H1 (cell line): ENCODE data around the gene RALGAPA1. TPM values are rescaled to one million over a fixed set of nuclear protein-coding genes. Genes with fewer than 3 reads are reported as not detected.

Experiments
- ATF2 ChIP-seq: IDR thresholded peaks from 2 replicates; pipeline ENCODE4 v1.6.1; 2012; ENCODE audit warnings: low read length, inconsistent platforms
- CBX5 ChIP-seq: fragments of 300-800, 300-1000 bp; sonication (generic); IDR thresholded peaks from 2 replicates; pipeline ENCODE4 v1.7.1; 2016; ENCODE audit warnings: antibody characterized with exemption, low read length, low read depth
- CHD7 ChIP-seq: fragments of 300-600 bp; sonication (generic); IDR thresholded peaks from 2 replicates; pipeline ENCODE4 v1.7.1; 2012; ENCODE audit warnings: low read length, moderate library complexity, mild to moderate bottlenecking, inconsistent platforms; ENCODE audit not compliant: insufficient replicate concordance
- EZH2 ChIP-seq: fragments of 200-600 bp; sonication (generic); IDR thresholded peaks from 2 replicates; pipeline ENCODE4 v1.7.1; 2012; ENCODE audit warnings: low read depth, mild to moderate bottlenecking, moderate library complexity, low read length, inconsistent platforms; ENCODE audit not compliant: severe bottlenecking
- HDAC2 ChIP-seq, 2 experiments: fragments of 300-600 bp in 1 of 2; sonication (generic) in 1 of 2; IDR thresholded peaks; 2 replicates each; pipeline ENCODE4 v1.6.1; 2011 to 2012; ENCODE audit warnings: low read depth in 2 of 2, low read length in 2 of 2, mild to moderate bottlenecking in 2 of 2, moderate library complexity in 2 of 2, borderline replicate concordance in 1 of 2, inconsistent platforms in 1 of 2
- KDM1A ChIP-seq: fragments of 200-600, 300-600 bp; sonication (generic); IDR thresholded peaks from 2 replicates; pipeline ENCODE4 v1.7.1; 2016; ENCODE audit warnings: mild to moderate bottlenecking, low read length, borderline replicate concordance
- NRF1 ChIP-seq: IDR thresholded peaks from 2 replicates; pipeline ENCODE4 v1.6.1; 2011; ENCODE audit warnings: mild to moderate bottlenecking, low read depth, low read length, improper control_type of control experiment
- POLR2A ChIP-seq, 2 experiments: IDR thresholded peaks; 1 replicate in 1 of 2; 2 replicates in 1 of 2; pipeline ENCODE4 v1.6.1; 2011; ENCODE audit warnings: low read depth in 2 of 2, low read length in 2 of 2, mild to moderate bottlenecking in 2 of 2; ENCODE audit errors: control extremely low read depth in 1 of 2
- TEAD4 ChIP-seq: IDR thresholded peaks from 2 replicates; pipeline ENCODE4 v1.6.1; 2012; ENCODE audit warnings: low read depth, low read length, inconsistent platforms, mixed read lengths
- YY1 ChIP-seq: IDR thresholded peaks from 2 replicates; pipeline ENCODE4 v1.6.1; 2011; ENCODE audit warnings: low read depth, mild to moderate bottlenecking, low read length
- polyA plus RNA-seq, 7 experiments: library from polyadenylated mRNA; depleted of rRNA in 3 of 7; stranded (reverse) in 5 of 7; unstranded in 2 of 7; fragments of >200 nt in 5 of 7; fragments of 200-250 nt in 2 of 7; gene quantifications; 1 replicate in 5 of 7; 2 replicates in 1 of 7; 4 replicates in 1 of 7; pipeline versions ENCODE4 v1.2.1 to v1.2.3, GENCODE V29; 2011 to 2013; ENCODE audit warnings: missing spikeins in 2 of 7, mixed read lengths in 2 of 7
- total RNA-seq: library from RNA; stranded (reverse); fragmentation: NEBNext Ultra II Directional; extraction: Animal tissue kit (Norgen Biotek cat#: 25700); gene quantifications from 2 replicates; pipeline ENCODE4 v1.2.1, GENCODE V29; 2021

Gene RALGAPA1
- total and polyA plus RNA-seq, 2 of the 8 experiments (the other 6 are each of a cell fraction or from before 2014, with no cell fraction given): 4.2 to 26.7 TPM

GRCh38 chr14:35509846-35510245 lies 299.2 kb downstream of the RALGAPA1 start (continued):
- TF ChIP-seq CHD7: no peak
- TF ChIP-seq POLR2A (IDR thresholded peaks at IDR 0.05; ENCODE audit: control extremely low read depth in 1 of 2, low read depth in 2 of 2, low read length in 2 of 2): no peak
- no peak for TF ChIP-seq CBX5
- no peak for TF ChIP-seq ATF2
- no peak for TF ChIP-seq EZH2
- no peak for TF ChIP-seq HDAC2 (IDR thresholded peaks at IDR 0.05; ENCODE audit: borderline replicate concordance in 1 of 2, low read depth in 2 of 2, low read length in 2 of 2)
- no peak for TF ChIP-seq YY1
- no peak for TF ChIP-seq NRF1
- no peak for TF ChIP-seq TEAD4
- no peak for TF ChIP-seq KDM1A
